ENCODE measurements around the gene EPS15. TPM values are rescaled to one million over a fixed set of nuclear protein-coding genes. Genes with fewer than 3 reads are reported as not detected.

The EPS15 gene
- total RNA-seq, 4 donors from 2014 or later = 56.9 to 80.5 (median 64.3) TPM

DNA sequence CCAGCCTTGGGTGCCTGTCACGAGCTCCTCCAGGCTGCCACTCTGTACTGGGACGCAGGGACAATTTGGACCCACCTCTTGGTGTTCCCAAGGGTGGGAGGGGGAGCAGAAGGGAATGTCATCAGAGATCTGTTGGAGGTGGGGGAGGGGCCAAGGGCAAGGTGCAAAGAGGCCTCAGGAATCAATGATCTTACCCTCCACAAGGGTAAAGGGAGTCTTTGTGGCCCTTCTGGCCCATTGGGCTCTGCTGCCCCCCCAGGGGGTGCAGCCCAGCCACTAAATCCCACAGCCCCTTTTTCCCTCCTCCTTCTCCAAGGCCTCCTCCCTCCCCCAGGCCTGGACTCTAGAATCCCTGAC is 197.2 kb downstream of the EPS15 start:
- no peak for DNase-seq (ENCODE audit: low spot score in 2 of 2)
- H3K4me3 ChIP-seq (ENCODE audit: low read depth, poor library complexity, severe bottlenecking) = no peak overlapping the region
- intact Hi-C loops (cut with DNase I; ENCODE audit: low total_unique reads) = no loop called here
- no peak for TF ChIP-seq CTCF (IDR thresholded peaks at IDR 0.05)
- no peak for TF ChIP-seq POLR2A (IDR thresholded peaks at IDR 0.05)
- WGBS, 2 donors = 85 to 95% methylated on average over 2 of the region's 2 CpGs

- DNase-seq (ENCODE audit: low spot score in 2 of 2) = no peak
- H3K4me3 ChIP-seq (ENCODE audit: low read depth, poor library complexity, severe bottlenecking) = no peak overlapping the region
- TF ChIP-seq POLR2A (IDR thresholded peaks at IDR 0.05) (no peak), CTCF (IDR thresholded peaks at IDR 0.05) (no peak)
- WGBS, 2 donors = 91 to 95% methylated on average over 10 to 11 of the region's 11 CpGs
- intact Hi-C loops (cut with DNase I; ENCODE audit: low total_unique reads) = no loop called here
These were observed 197.8 kb downstream of the EPS15 start for GRCh38 chr1:51320967-51321923.

DNA sequence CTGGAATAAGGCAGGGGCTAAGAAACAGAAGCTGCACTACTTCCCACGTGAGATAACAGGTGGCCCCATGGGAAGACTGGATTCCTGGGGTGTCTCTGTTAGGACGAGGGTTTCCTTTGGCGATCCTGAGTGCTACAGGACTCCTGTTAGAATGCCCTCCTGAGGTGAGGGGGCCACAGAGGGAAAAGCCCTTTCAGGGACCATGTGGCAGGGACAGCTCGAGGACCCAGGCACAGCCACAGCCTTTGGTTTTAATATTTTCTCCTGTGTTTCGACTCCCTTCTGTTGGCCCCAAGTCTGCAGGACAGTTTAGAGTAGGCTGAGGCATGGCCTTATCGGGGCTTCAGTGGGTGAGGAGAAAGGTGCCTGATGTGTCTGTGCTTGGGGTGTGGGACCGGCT is 201.3 kb downstream of the EPS15 start:
- H3K4me3 ChIP-seq (ENCODE audit: low read depth, poor library complexity, severe bottlenecking) = no peak overlapping the region
- no peak for TF ChIP-seq POLR2A (IDR thresholded peaks at IDR 0.05)
- TF ChIP-seq CTCF (IDR thresholded peaks at IDR 0.05) = no peak
- 92 to 93% methylated on average over 7 of the region's 7 CpGs for WGBS, 2 donors
- DNase-seq (ENCODE audit: low spot score in 2 of 2) = no peak
- intact Hi-C loops (cut with DNase I; ENCODE audit: low total_unique reads) = no loop called here

DNA sequence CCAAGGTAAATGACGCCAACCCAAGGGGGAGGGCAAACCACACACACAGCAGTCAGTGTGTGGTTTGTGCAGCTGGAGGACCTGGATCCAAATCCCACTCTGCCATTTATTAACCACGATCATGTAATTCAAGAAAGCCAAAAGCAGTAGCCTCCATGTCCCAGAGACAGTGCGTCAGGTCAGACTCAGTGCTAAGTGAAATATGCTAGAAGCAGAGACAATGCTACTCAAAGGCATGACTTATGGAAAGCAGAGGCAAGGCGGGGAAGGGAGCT is 202.3 kb downstream of the EPS15 start:
- no peak overlapping the region for H3K4me3 ChIP-seq (ENCODE audit: low read depth, poor library complexity, severe bottlenecking)
- TF ChIP-seq POLR2A (IDR thresholded peaks at IDR 0.05) (no peak), CTCF (IDR thresholded peaks at IDR 0.05) (no peak)
- intact Hi-C loops (cut with DNase I; ENCODE audit: low total_unique reads) = no loop called here
- 79 to 87% methylated on average over 4 of the region's 4 CpGs for WGBS, 2 donors
- no peak for DNase-seq (ENCODE audit: low spot score in 2 of 2)

DNA sequence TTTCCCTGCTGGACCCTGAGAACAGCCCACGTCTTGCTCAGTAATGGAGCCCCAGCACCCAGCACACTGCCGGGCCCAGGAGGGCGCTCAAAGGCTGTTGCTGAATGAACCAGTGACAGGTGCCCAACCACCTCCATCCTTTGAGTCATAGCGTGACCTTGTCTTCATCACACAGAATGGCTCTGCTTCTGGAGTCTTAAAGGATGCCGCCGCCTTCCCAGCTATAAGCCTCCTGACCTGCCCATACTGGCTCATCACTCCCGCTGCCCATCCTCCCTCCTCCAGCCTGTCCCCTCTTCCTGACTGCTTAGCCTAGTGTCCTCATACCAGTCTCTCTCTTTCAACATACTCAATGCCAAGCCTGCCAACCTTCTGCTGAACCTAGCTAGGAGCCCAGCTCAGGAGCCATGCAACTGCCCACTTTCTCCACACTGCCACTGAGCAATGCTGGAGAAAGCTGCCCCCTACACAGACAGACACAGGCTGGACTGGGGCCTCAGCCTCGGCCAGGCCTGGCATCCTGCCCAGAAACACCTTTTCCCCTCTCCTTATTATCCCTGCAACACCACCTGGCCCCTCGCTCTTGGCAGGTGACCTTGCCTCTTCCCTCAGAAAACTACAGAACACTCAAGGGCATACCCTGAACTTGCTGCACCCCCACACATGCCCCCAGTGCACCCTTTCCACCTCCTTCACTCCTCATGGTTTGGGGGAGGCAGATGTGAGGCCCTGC is 202.8 kb downstream of the EPS15 start:
- no peak for TF ChIP-seq CTCF (IDR thresholded peaks at IDR 0.05)
- intact Hi-C loops (cut with DNase I; ENCODE audit: low total_unique reads) = no loop called here
- no peak for DNase-seq (ENCODE audit: low spot score in 2 of 2)
- WGBS, 2 donors = 89 to 92% methylated on average over 9 of the region's 9 CpGs
- no peak overlapping the region for H3K4me3 ChIP-seq (ENCODE audit: low read depth, poor library complexity, severe bottlenecking)

Measured in lower leg skin (tissue), 4 donors.